ENCODE data around the gene ANKHD1.
"Not testable (repeated sequence)": the region's sequence is repeated elsewhere in the genome, so short reads cannot be mapped to it uniquely, and the experiment has no call there.

Gene ANKHD1

DNA sequence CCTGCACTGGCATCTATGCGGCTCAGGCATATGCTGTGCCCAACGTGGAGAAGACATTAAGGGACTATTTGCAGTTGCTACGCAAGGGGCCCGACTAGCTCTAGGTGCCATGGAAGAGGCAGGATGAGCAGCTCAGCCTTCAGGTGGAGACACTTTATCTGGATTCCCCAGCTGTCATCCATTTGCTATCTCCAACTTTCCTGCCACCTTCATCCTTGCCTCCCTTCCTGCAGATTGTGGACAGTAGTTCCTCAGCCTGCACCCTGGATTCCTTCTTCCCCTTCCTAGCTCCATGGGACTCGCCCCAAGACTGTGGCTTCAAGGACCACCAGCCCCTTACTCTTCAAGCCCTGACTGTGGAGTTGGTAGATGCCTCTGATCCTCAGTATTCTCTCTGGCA, 165.0 kb downstream of the ANKHD1 start:
- DNase-seq = no peak

DNA sequence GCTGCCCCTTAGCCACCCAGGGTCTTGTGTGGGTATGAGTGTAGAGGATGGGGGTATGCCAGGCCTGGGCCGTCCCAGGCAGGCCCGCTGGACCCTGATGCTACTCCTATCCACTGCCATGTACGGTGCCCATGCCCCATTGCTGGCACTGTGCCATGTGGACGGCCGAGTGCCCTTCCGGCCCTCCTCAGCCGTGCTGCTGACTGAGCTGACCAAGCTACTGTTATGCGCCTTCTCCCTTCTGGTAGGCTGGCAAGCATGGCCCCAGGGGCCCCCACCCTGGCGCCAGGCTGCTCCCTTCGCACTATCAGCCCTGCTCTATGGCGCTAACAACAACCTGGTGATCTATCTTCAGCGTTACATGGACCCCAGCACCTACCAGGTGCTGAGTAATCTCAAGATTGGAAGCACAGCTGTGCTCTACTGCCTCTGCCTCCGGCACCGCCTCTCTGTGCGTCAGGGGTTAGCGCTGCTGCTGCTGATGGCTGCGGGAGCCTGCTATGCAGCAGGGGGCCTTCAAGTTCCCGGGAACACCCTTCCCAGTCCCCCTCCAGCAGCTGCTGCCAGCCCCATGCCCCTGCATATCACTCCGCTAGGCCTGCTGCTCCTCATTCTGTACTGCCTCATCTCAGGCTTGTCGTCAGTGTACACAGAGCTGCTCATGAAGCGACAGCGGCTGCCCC, 165.6 kb downstream of the ANKHD1 start:
- no peak for DNase-seq

DNA sequence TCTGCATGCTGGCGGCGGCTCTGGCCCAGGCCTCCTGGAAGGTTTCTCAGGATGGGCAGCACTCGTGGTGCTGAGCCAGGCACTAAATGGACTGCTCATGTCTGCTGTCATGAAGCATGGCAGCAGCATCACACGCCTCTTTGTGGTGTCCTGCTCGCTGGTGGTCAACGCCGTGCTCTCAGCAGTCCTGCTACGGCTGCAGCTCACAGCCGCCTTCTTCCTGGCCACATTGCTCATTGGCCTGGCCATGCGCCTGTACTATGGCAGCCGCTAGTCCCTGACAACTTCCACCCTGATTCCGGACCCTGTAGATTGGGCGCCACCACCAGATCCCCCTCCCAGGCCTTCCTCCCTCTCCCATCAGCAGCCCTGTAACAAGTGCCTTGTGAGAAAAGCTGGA, 166.2 kb downstream of the ANKHD1 start:
- no peak for DNase-seq

DNA sequence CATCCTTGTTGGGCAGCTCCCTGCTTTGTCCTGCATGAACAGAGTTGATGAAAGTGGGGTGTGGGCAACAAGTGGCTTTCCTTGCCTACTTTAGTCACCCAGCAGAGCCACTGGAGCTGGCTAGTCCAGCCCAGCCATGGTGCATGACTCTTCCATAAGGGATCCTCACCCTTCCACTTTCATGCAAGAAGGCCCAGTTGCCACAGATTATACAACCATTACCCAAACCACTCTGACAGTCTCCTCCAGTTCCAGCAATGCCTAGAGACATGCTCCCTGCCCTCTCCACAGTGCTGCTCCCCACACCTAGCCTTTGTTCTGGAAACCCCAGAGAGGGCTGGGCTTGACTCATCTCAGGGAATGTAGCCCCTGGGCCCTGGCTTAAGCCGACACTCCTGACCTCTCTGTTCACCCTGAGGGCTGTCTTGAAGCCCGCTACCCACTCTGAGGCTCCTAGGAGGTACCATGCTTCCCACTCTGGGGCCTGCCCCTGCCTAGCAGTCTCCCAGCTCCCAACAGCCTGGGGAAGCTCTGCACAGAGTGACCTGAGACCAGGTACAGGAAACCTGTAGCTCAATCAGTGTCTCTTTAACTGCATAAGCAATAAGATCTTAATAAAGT, 166.9 kb downstream of the ANKHD1 start:
- DNase-seq = no peak

- no peak for DNase-seq
Measured at GRCh38 chr5:140569197-140569596, 167.6 kb downstream of the ANKHD1 start.

- DNase-seq = no peak
Measured at GRCh38 chr5:140570058-140570457, 168.4 kb downstream of the ANKHD1 start.

DNA sequence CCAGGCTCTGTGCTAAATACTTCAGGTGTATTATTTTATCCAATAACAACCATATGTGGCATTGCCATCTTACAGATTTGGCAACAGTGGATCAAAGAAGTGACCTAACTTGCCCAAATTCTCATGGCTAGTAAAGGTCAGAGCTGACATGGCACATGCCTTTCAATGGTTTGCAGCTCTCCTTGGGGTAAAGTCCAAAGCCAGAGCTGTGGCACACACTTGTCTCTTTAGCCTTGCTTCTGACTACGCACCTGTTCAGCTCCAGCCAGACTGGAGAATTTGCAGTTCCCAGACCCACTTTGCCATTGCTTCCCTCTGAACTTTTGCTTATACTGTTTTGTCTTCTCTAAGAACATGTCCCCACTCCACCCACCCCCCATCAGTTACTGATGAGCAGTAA, 168.9 kb downstream of the ANKHD1 start:
- no peak for DNase-seq

DNA sequence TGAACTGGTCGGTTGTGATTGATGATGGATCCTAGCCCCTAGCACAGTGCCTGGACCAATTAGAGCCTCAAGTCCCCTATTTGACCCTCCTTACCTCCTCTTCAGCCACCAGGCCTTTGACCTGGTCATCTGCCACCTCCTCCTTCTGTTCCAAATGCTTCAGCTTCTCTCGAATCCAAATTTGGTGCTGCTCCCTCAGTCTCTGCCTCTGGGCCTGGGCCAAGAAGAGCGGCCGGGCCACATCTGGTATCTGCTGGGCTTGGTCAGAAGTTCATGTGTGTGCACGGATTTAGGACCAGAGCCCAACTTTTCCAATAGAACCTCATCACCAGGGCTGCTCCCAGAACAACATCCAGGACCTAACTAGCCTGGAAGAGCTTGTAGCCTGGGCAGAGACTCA, 169.5 kb downstream of the ANKHD1 start:
- DNase-seq = no peak

DNA sequence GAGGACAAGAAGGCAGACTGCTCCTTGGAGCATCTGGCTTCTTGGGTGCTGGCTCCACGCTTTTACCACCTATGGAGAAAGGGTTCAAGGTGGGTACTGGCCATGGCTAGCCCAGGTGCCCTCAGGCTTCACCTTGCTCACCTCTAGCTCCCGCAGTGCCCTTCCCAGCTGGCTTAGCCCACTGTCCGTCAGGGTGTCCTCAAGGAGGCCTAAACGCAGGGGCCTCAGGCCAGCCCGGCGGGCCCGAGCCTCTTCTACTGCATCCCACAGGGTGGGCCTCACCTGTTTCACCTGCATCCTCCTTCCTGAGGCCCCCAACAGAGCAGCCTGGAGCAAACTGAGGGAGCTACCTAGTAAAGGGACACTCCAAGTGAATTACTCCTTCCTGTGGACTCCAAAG, 172.1 kb downstream of the ANKHD1 start:
- no peak for DNase-seq

DNA sequence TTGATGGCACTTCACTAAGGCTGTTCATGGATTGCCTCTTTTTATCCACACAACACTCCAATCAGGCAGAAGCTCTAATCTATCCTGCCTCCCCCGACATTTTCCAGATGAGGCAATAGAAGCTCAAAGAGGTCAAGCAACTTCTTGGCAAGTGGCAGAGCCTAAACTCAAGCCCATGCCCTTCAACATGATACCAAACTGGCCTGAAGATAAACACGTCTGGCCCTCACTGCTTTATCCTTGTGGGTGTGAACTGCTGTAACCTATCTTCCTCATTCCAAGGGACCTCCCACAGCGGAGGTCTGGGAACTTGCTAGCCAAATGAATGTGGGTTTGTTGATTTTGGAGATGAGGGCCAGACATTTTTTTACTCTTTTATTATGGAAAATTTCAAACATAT, 172.5 kb downstream of the ANKHD1 start:
- DNase-seq = no peak

DNA sequence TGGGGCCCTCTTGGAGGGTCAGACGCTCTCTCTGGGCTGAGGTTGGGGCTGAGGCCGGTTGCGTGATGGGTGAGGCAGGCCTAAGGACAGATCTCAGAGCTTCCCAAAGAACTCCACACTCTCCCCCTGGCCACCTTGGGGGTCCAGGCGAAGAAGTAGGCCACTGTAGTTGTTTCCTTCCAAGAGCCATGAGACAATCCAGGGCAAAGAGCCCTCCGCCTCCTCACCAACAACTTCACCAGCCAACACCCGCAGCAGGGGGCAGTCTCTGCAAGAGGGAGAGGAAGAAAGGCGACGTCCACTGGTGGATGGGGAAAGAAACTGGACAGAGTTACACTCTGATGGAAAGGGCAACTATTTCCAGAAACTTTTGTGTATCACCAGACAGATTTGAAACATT, 173.7 kb downstream of the ANKHD1 start:
- DNase-seq = no peak

- DNase-seq = no peak
Measured at GRCh38 chr5:140576776-140577201, 175.2 kb downstream of the ANKHD1 start.

GRCh38 chr5:140579188-140579747, 177.6 kb downstream of the ANKHD1 start:
- not testable (repeated sequence) for DNase-seq

DNA sequence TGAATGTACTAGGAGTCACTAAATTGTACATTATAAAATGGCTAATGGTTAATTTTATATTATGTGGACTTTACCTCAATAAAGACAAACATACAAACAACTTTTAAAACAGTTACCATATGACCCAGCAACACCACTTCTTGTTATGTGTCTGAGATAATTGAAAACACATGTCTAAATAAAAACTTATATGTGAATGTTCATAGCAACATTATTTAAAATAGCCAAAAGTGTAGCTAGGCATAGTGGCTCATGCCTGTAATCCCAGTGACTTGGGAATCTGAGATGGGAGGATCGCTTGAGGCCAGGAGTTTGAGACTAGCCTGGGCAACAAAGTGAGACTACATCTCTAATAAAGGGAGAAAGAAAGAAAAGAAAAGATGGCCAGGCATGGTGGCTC, 185.9 kb downstream of the ANKHD1 start:
- no peak for DNase-seq

GRCh38 chr5:140588311-140589070, 186.9 kb downstream of the ANKHD1 start:
- no peak for DNase-seq

Data from NCI-H1930 (cell line).